Cardiac muscle cell (in vitro differentiated cells and primary cell): ENCODE results near the gene SAMSN1. TPM values are rescaled to one million over a fixed set of nuclear protein-coding genes. Genes with fewer than 3 reads are reported as not detected.

Experiments used
- DNase-seq, 2 donors: peaks; one replicate each; pipeline versions ENCODE4 v3.0.0 to v3.0.0-alpha.2; 2010 to 2017; ENCODE audit warnings: low read depth in 1 of 2, low spot score in 1 of 2
- H3K27ac ChIP-seq: fragments of 200-600 bp; sonication (generic); 2 replicates; pipeline ENCODE4 v1.5.1; 2016
- H3K27me3 ChIP-seq: fragments of 200-600 bp; sonication (generic); 2 replicates; pipeline ENCODE4 v1.6.0; 2016; ENCODE audit warnings: control low read depth
- H3K36me3 ChIP-seq: fragments of 200-600 bp; sonication (generic); 2 replicates; pipeline ENCODE4 v1.5.1; 2016; ENCODE audit warnings: control low read depth
- H3K4me1 ChIP-seq: fragments of 200-600 bp; sonication (generic); 2 replicates; pipeline ENCODE4 v1.8.1; 2017; ENCODE audit warnings: low read depth, mild to moderate bottlenecking, mixed run types
- H3K4me3 ChIP-seq: fragments of 200-600 bp; sonication (generic); 2 replicates; pipeline ENCODE4 v1.5.1; 2016; ENCODE audit warnings: mild to moderate bottlenecking
- H3K9me3 ChIP-seq: fragments of 200-600 bp; sonication (generic); 2 replicates; pipeline ENCODE4 v1.5.1; 2017; ENCODE audit warnings: low read depth, mild to moderate bottlenecking, control low read depth
- CTCF ChIP-seq: IDR thresholded peaks from 2 replicates; pipeline ENCODE4 v1.5.1; 2012; ENCODE audit warnings: low read depth, mild to moderate bottlenecking, low read length
- polyA plus RNA-seq: library from polyadenylated mRNA; unstranded; fragments of >200 nt; fragmentation: Nextera tagmentation; extraction: Ambion mirVana; gene quantifications from 2 replicates; pipeline ENCODE4 v1.2.1, GENCODE V29; 2016
- total RNA-seq: library from RNA; depleted of rRNA; stranded (reverse); fragments of >200 nt; gene quantifications from 2 replicates; pipeline ENCODE4 v1.2.3, GENCODE V29; 2016

The SAMSN1 gene
- total and polyA plus RNA-seq, 2 experiments from 2014 or later = 0.42 to 1.0 TPM

- Histone ChIP-seq H3K4me1 (no peaks in the 10 kb centered on the region), H3K27me3 (no peaks in the 10 kb centered on the region), H3K4me3 (no peak overlapping the region), H3K36me3 (no peaks in the 10 kb centered on the region), H3K9me3 (peaks cover 3% of the 10 kb centered on the region), H3K27ac (no peak overlapping the region)
- no peak for TF ChIP-seq CTCF
- DNase-seq = peak in 1 of 2 donors; percentile 37
Measured at GRCh38 chr21:14438211-14438610, 107.9 kb downstream of the SAMSN1 start.

- TF ChIP-seq CTCF = no peak
Measured at GRCh38 chr21:14435423-14435822, 110.7 kb downstream of the SAMSN1 start.

More at GRCh38 chr21:14435423-14435822, 110.7 kb downstream of the SAMSN1 start:
- Histone ChIP-seq H3K9me3 (peaks cover 3% of the 10 kb centered on the region), H3K27ac (no peak overlapping the region), H3K4me3 (no peak overlapping the region), H3K27me3 (no peaks in the 10 kb centered on the region), H3K4me1 (no peaks in the 10 kb centered on the region), H3K36me3 (no peaks in the 10 kb centered on the region)
- no peak for DNase-seq

Other genes with a start within 250 kb of the SAMSN1 start
- gene HSPA13, start 163.2 kb downstream of the SAMSN1 start, total RNA-seq = 28.0 and 29.8 TPM in 2 replicates
- 29.4 and 31.4 TPM in 2 replicates for gene HSPA13, start 163.2 kb downstream of the SAMSN1 start, polyA plus RNA-seq